Uterus (tissue), 2 donors: ENCODE results near the gene CPE.

Experiments
- POLR2A ChIP-seq, 2 donors: fragments of 450-650 bp; IDR thresholded peaks; one replicate each; pipeline ENCODE4 v1.6.1; 2016; ENCODE audit warnings: antibody characterized with exemption in 2 of 2, mild to moderate bottlenecking in 1 of 2, moderate library complexity in 1 of 2
- TF ChIP-seq, protein P1 (sequence below), 4 experiments: fragments of 200-600 bp in 2 of 4; fragments of 450-650 bp in 2 of 4; sonication (generic) in 2 of 4; IDR thresholded peaks; one replicate each; pipeline ENCODE4 v1.5.1; 2016 to 2019; ENCODE audit warnings: antibody characterized with exemption in 4 of 4, mild to moderate bottlenecking in 2 of 4, moderate library complexity in 1 of 4

DNA sequence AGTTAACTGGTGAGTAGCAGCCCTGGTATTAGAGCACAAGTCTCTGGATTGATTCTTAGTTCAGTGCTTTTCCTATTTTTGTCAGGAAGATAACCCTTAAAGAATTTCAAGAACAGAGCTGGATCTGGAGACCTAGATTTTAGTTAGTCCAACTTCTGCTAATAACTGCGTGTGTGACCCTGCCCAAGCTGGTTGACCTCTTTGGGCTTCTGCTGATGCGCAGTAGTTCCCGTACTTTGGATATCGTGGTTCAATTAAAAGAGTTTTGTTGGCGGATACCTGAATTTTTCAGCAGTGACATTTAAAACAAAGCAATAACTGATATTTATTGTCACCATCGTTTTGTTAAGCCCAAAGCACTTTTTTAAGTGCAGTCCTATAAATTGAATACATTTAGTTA is 42.1 kb upstream of the CPE start:
- no peak for TF ChIP-seq POLR2A (IDR thresholded peaks at IDR 0.05)
- TF ChIP-seq, protein P1, sequence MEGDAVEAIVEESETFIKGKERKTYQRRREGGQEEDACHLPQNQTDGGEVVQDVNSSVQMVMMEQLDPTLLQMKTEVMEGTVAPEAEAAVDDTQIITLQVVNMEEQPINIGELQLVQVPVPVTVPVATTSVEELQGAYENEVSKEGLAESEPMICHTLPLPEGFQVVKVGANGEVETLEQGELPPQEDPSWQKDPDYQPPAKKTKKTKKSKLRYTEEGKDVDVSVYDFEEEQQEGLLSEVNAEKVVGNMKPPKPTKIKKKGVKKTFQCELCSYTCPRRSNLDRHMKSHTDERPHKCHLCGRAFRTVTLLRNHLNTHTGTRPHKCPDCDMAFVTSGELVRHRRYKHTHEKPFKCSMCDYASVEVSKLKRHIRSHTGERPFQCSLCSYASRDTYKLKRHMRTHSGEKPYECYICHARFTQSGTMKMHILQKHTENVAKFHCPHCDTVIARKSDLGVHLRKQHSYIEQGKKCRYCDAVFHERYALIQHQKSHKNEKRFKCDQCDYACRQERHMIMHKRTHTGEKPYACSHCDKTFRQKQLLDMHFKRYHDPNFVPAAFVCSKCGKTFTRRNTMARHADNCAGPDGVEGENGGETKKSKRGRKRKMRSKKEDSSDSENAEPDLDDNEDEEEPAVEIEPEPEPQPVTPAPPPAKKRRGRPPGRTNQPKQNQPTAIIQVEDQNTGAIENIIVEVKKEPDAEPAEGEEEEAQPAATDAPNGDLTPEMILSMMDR (IDR thresholded peaks at IDR 0.05), result no peak
